Coronary artery (tissue), 2 donors: ENCODE data around the gene EDRF1.

Source experiments
- DNase-seq: peaks from one replicate; pipeline ENCODE4 v3.0.0-alpha.2; 2017; ENCODE audit warnings: low spot score
- H3K27ac ChIP-seq, 2 donors: fragments of 200-600 bp; sonication (generic); one replicate each; pipeline ENCODE4 v1.5.1; 2016 to 2019
- H3K4me3 ChIP-seq: fragments of 200-600 bp; sonication (generic); 2 replicates; pipeline ENCODE4 v1.5.1; 2016; ENCODE audit warnings: mild to moderate bottlenecking, moderate library complexity
- TF ChIP-seq, protein P1 (sequence below): fragments of 200-600 bp; sonication (generic); IDR thresholded peaks from one replicate; pipeline ENCODE4 v1.5.1; 2019; ENCODE audit warnings: antibody characterized with exemption

Gene EDRF1

DNA sequence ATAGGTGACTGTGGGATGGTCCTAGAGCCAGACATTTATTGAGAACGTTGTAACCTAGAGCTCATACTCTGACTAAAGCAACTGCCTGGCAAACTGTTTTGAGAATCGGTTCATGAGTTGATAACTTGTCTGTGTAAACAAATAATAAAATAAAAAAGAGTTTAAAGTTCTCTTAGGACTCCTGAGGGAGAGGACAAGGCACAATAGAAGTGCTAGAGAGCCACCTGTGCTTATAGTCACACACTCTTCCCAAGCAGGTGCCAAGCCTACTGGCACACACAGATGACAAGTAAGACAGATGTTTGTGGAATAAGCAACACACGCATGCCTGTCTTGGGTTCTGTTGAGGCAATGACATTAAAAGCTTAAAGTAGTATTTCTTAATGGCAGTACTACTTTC is 7.9 kb downstream of the EDRF1 start:
- H3K27ac ChIP-seq = no peak overlapping the region
- H3K4me3 ChIP-seq = no peak overlapping the region
- DNase-seq = no peak
- TF ChIP-seq, protein P1, sequence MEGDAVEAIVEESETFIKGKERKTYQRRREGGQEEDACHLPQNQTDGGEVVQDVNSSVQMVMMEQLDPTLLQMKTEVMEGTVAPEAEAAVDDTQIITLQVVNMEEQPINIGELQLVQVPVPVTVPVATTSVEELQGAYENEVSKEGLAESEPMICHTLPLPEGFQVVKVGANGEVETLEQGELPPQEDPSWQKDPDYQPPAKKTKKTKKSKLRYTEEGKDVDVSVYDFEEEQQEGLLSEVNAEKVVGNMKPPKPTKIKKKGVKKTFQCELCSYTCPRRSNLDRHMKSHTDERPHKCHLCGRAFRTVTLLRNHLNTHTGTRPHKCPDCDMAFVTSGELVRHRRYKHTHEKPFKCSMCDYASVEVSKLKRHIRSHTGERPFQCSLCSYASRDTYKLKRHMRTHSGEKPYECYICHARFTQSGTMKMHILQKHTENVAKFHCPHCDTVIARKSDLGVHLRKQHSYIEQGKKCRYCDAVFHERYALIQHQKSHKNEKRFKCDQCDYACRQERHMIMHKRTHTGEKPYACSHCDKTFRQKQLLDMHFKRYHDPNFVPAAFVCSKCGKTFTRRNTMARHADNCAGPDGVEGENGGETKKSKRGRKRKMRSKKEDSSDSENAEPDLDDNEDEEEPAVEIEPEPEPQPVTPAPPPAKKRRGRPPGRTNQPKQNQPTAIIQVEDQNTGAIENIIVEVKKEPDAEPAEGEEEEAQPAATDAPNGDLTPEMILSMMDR = no peak

DNA sequence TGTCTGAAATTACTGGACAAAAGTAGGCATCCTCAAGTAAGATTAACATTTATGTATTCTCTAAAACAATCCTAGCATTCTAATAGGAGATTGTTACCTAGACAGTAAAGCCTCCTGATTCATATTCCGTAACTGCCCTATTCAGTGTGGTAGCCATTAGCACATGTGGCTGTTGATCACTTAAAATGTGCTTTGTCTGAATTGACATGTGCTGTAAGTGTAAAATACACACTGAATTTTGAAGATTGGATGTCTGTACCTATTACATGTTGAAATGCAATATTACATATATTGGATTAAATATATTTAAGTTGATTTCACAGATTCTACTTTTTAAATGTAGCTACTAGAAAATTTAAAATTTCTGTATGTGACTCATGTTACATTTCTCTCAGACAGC is 14.6 kb downstream of the EDRF1 start:
- Histone ChIP-seq H3K27ac (no peak overlapping the region), H3K4me3 (no peak overlapping the region)
- DNase-seq = no peak
- TF ChIP-seq, protein P1 = no peak

DNA sequence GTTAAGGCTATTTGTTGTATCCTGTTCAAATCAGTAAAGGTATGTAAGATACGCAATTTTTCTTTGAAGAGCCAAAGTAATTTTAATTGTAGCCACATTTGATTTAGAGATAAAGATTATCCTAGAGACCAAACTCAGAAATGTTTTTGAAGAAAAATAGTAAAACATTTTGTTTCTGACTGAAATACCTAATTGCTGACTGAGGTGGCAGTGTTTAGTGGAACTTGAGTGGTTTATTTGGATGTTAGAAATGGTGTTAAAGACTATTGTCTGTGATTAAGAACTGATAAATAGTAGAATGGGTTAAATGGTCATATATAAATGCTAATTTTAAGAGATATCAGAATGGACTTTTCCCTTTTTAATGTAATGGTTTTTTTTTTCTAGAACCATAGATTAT is 15.3 kb downstream of the EDRF1 start:
- H3K27ac ChIP-seq = no peak overlapping the region
- DNase-seq = no peak
- TF ChIP-seq, protein P1 = no peak
- H3K4me3 ChIP-seq = no peak overlapping the region

DNA sequence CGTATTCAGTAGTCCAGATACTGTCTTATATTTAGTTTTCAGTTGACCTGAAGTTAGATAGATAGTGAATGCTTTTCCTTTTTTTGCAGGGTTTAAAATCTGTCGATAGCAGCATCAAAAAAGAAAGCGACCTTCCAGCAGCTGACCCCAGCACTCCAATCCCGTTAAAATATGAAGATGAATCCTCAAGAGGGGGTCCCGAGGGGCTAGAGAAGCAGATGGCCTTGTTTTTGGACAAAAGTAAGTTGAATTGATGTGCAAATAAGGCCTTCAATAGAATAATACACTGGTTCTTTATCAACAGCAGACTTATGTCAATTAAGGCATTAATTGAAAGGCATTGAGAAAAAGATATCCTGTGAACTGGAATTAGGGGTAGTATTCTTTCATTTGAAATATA is 18.7 kb downstream of the EDRF1 start:
- H3K27ac ChIP-seq = no peak overlapping the region
- H3K4me3 ChIP-seq = no peak overlapping the region
- TF ChIP-seq, protein P1 = no peak
- no peak for DNase-seq

DNA sequence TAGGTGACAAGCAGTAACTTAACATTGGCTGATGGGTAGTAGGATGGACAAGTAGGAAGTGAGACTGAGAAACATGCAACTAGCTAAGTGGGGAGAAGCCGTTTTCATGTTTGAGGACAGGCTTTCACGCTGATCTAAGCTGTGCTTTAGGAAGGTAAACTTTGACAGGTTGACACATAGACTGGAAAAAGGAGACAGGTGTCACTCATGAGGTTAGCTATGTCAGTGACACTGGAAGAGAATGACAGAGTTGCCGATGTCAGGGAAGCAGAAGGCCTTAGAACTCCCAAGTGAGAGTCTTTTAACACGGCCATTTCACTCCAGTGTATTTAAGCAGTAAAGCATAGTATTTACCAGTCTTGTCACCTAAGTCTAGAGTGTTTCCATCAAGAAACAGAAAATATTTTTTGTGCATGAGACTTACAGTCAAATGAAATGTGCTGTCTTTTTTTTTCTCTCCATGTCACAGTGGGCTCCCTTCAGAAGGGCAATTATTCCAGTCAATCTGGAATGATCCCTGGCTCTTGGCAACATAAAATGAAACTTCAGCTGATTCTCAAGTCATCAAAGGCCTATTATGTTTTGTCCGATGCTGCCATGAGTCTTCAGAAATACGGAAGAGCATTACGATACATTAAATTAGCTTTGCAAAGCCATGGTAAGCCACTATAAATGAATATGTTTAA is 20.6 kb downstream of the EDRF1 start:
- no peak overlapping the region for H3K27ac ChIP-seq
- TF ChIP-seq, protein P1 = no peak
- no peak overlapping the region for H3K4me3 ChIP-seq
- no peak for DNase-seq

DNA sequence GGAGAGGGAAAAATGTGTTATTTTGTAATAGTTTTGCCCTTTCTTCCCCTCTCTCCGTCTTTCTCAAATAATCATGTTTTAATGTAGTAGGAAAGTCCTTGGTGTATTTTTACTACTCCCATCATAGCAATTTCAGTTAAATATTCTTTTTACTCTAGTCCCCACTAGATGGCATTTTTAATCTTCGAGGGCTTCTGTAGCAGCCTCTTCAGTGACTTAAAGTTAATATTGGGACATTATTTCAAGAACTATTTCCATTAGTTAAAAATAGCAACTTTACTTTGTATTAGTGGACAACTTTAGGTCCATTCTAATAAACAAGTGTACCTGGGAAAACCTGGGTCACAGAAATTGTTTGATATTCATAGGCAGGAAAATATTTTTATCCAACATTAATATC is 23.0 kb downstream of the EDRF1 start:
- H3K27ac ChIP-seq = no peak overlapping the region
- DNase-seq = no peak
- TF ChIP-seq, protein P1 = no peak
- H3K4me3 ChIP-seq = no peak overlapping the region

DNA sequence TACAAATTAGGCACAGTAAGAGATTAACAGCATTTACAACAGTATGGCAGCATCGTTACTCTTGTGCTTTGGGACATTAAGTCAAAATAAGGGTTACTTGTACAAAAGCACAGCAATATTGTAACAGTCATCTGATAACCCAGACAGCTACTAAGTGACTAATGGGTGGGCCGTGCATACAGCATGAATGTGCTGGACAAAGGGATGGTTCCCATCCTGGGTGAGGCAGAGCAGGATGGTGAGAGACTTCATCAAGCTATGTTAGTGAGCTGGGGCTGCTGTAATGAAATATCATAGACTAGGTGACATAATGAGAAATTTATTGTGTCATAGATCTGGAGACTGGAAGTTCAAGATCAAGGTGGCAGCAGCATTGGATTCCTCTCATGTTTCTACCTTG is 25.4 kb downstream of the EDRF1 start:
- TF ChIP-seq, protein P1 = no peak
- Histone ChIP-seq H3K27ac (no peak overlapping the region), H3K4me3 (no peak overlapping the region)
- DNase-seq = no peak
